Measurements from ENCODE around the gene ASB16. TPM values are rescaled to one million over a fixed set of nuclear protein-coding genes. Genes with fewer than 3 reads are reported as not detected.
A peak's percentile ranks its signal among the peaks of the same experiment; 100 is the strongest.

Gene ASB16
- total RNA-seq, 2 donors from 2014 or later, result 0.19 to 1.5 TPM

- intact Hi-C loops (cut with DNase I), result no loop called here
- peak; percentile 61 for DNase-seq (ENCODE audit: low spot score)
These were observed 32.3 kb downstream of the ASB16 start for GRCh38 chr17:44202756-44203155.

GRCh38 chr17:44203731-44204440 is 33.4 kb downstream of the ASB16 start:
- peak; percentile 66 for DNase-seq (ENCODE audit: low spot score)
- intact Hi-C loops (cut with DNase I), result no loop called here

GRCh38 chr17:44204441-44204882 is 34.0 kb downstream of the ASB16 start:
- intact Hi-C loops (cut with DNase I), result no loop called here
- DNase-seq (ENCODE audit: low spot score), result peak; percentile 83

- intact Hi-C loops (cut with DNase I), result no loop called here
- DNase-seq (ENCODE audit: low spot score), result peak; percentile 37
These were observed 35.7 kb downstream of the ASB16 start for GRCh38 chr17:44205962-44206824.

- intact Hi-C loops (cut with DNase I), result no loop called here
- no peak for DNase-seq (ENCODE audit: low spot score)
These were observed 36.3 kb downstream of the ASB16 start for GRCh38 chr17:44206825-44207155.

GRCh38 chr17:44207319-44207718 is 36.8 kb downstream of the ASB16 start:
- DNase-seq (ENCODE audit: low spot score), result no peak
- intact Hi-C loops (cut with DNase I), result no loop called here

- no peak for DNase-seq (ENCODE audit: low spot score)
- intact Hi-C loops (cut with DNase I), result no loop called here
These were observed 37.2 kb downstream of the ASB16 start for GRCh38 chr17:44207743-44208142.

GRCh38 chr17:44209786-44210341 is 39.4 kb downstream of the ASB16 start:
- intact Hi-C loops (cut with DNase I), result loop anchor here in 1 of 2 donors (2.0 kb wide), 1 partner anchor 121 kb away; no protein-coding TSS in a partner anchor
- no peak for DNase-seq (ENCODE audit: low spot score)

GRCh38 chr17:44210342-44211192 is 40.1 kb downstream of the ASB16 start:
- peak; percentile 97 for DNase-seq (ENCODE audit: low spot score)
- intact Hi-C loops (cut with DNase I), result loop anchor here in 1 of 2 donors (2.0 kb wide), 1 partner anchor 120 kb away; no protein-coding TSS in a partner anchor

- intact Hi-C loops (cut with DNase I), result loop anchor here (2.0 kb wide), 2 partner anchors 113 to 119 kb away; partner anchors contain the start of gene SLC25A39 (in 1 of the 2)
- DNase-seq (ENCODE audit: low spot score), result no peak
These were observed 41.1 kb downstream of the ASB16 start for GRCh38 chr17:44211281-44212265.

- intact Hi-C loops (cut with DNase I), result loop anchor here in 1 of 2 donors (2.0 kb wide), 1 partner anchor 112 kb away; the partner anchor contains the start of gene SLC25A39
- no peak for DNase-seq (ENCODE audit: low spot score)
These were observed 42.3 kb downstream of the ASB16 start for GRCh38 chr17:44212507-44213402.

- no peak for DNase-seq (ENCODE audit: low spot score)
- intact Hi-C loops (cut with DNase I), result loop anchor here in 1 of 2 donors (2.0 kb wide), 1 partner anchor 111 kb away; the partner anchor contains the start of gene SLC25A39
These were observed 43.1 kb downstream of the ASB16 start for GRCh38 chr17:44213403-44214229.

- intact Hi-C loops (cut with DNase I), result no loop called here
These were observed 43.7 kb downstream of the ASB16 start for GRCh38 chr17:44214230-44214494.

GRCh38 chr17:44214896-44215295 is 44.4 kb downstream of the ASB16 start:
- no peak for DNase-seq (ENCODE audit: low spot score)
- intact Hi-C loops (cut with DNase I), result no loop called here

More at GRCh38 chr17:44214230-44214494, 43.7 kb downstream of the ASB16 start:
- DNase-seq (ENCODE audit: low spot score), result no peak

GRCh38 chr17:44216173-44216572 is 45.7 kb downstream of the ASB16 start:
- intact Hi-C loops (cut with DNase I), result no loop called here
- DNase-seq (ENCODE audit: low spot score), result no peak

- no peak for DNase-seq (ENCODE audit: low spot score)
- intact Hi-C loops (cut with DNase I), result no loop called here
These were observed 46.2 kb downstream of the ASB16 start for GRCh38 chr17:44216694-44217093.
